WTC11 (cell line): Measurements from ENCODE around the gene RPTOR. TPM values are rescaled to one million over a fixed set of nuclear protein-coding genes. Genes with fewer than 3 reads are reported as not detected.

ENCODE experiments used
- ATAC-seq: fragments of 200-7000 bp; cut with Tn5 transposase; 2 replicates; pipeline ENCODE4 v1.10.0; 2021; ENCODE audit warnings: mild to moderate bottlenecking, moderate library complexity
- CTCF ChIA-PET: fragments of 300-600 bp; sonication (Branson Sonifier 250); formaldehyde crosslinking; loops from one replicate; lab custom pipeline; 2021; ENCODE audit warnings: antibody characterized with exemption; lab: Charles Lee
- POLR2A ChIA-PET: fragments of 350-600 bp; sonication (Branson Sonifier 250); formaldehyde crosslinking; loops from one replicate; lab custom pipeline; 2021; ENCODE audit warnings: antibody characterized with exemption; lab: Charles Lee
- DNase-seq: peaks from one replicate; pipeline ENCODE4 v3.0.0; 2021; ENCODE audit warnings: low spot score
- H3K27ac Mint-ChIP-seq: 2 replicates; pipeline ENCODE4 v1.8.0; 2021; ENCODE audit warnings: mixed read lengths
- H3K27me3 Mint-ChIP-seq: 2 replicates; pipeline ENCODE4 v1.8.0; 2021; ENCODE audit warnings: low read depth, mild to moderate bottlenecking, moderate library complexity, mixed read lengths
- H3K36me3 Mint-ChIP-seq: 2 replicates; pipeline ENCODE4 v1.8.0; 2021; ENCODE audit warnings: mixed read lengths
- H3K4me1 Mint-ChIP-seq: 2 replicates; pipeline ENCODE4 v1.8.0; 2022; ENCODE audit warnings: mixed read lengths
- H3K4me3 Mint-ChIP-seq: 2 replicates; pipeline ENCODE4 v1.8.0; 2021; ENCODE audit warnings: mild to moderate bottlenecking, moderate library complexity, mixed read lengths
- H3K9me3 Mint-ChIP-seq: 2 replicates; pipeline ENCODE4 v1.8.0; 2021; ENCODE audit warnings: mixed read lengths
- ARID4B ChIP-seq: sonication (generic); formaldehyde crosslinking; IDR thresholded peaks from 2 replicates; pipeline ENCODE4 v1.8.0; 2023; ENCODE audit warnings: missing genetic modification reagents, mild to moderate bottlenecking, borderline replicate concordance
- ERG ChIP-seq: fragments of 250-450 bp; sonication (Bioruptor Pico); IDR thresholded peaks from 2 replicates; pipeline ENCODE4 v1.8.0; 2021; ENCODE audit warnings: mild to moderate bottlenecking
- FOXP4 ChIP-seq: sonication (generic); formaldehyde crosslinking; IDR thresholded peaks from 2 replicates; pipeline ENCODE4 v1.8.0; 2022; ENCODE audit warnings: mild to moderate bottlenecking, missing genetic modification reagents
- GABPB1 ChIP-seq: sonication (generic); formaldehyde crosslinking; IDR thresholded peaks from 2 replicates; pipeline ENCODE4 v1.8.1; 2023; ENCODE audit warnings: mild to moderate bottlenecking, missing genetic modification reagents
- NFATC4 ChIP-seq: fragments of 250-450 bp; sonication (Bioruptor Pico); IDR thresholded peaks from 2 replicates; pipeline ENCODE4 v1.9.0; 2021; ENCODE audit warnings: mild to moderate bottlenecking
- RELA ChIP-seq: sonication (generic); formaldehyde crosslinking; IDR thresholded peaks from 2 replicates; pipeline ENCODE4 v1.8.1; 2022; ENCODE audit warnings: missing genetic modification reagents, mild to moderate bottlenecking, borderline replicate concordance
- TCF7 ChIP-seq: sonication (generic); formaldehyde crosslinking; IDR thresholded peaks from 2 replicates; pipeline ENCODE4 v1.8.0; 2022; ENCODE audit warnings: mild to moderate bottlenecking, low read depth, missing genetic modification reagents, moderate library complexity
- ZNF219 ChIP-seq: sonication (generic); formaldehyde crosslinking; IDR thresholded peaks from 2 replicates; pipeline ENCODE4 v1.8.0; 2023; ENCODE audit warnings: missing genetic modification reagents, mild to moderate bottlenecking, borderline replicate concordance
- ZNF232 ChIP-seq: sonication (generic); formaldehyde crosslinking; IDR thresholded peaks from 2 replicates; pipeline ENCODE4 v1.8.0; 2022; ENCODE audit warnings: mild to moderate bottlenecking, missing genetic modification reagents
- ZNF263 ChIP-seq: sonication (generic); formaldehyde crosslinking; IDR thresholded peaks from 2 replicates; pipeline ENCODE4 v1.8.1; 2022; ENCODE audit warnings: low read depth, mild to moderate bottlenecking, moderate library complexity, missing genetic modification reagents
- ZNF317 ChIP-seq: sonication (generic); formaldehyde crosslinking; IDR thresholded peaks from 2 replicates; pipeline ENCODE4 v1.8.1; 2023; ENCODE audit warnings: low read depth, mild to moderate bottlenecking, moderate library complexity, missing genetic modification reagents, borderline replicate concordance
- ZNF512 ChIP-seq: sonication (generic); formaldehyde crosslinking; IDR thresholded peaks from 2 replicates; pipeline ENCODE4 v1.8.1; 2022; ENCODE audit warnings: missing genetic modification reagents, borderline replicate concordance
- total RNA-seq: library from RNA; stranded (reverse); gene quantifications from 3 replicates; pipeline ENCODE4 v1.2.3, GENCODE V29; 2021

The RPTOR gene
- total RNA-seq, 1 experiment from 2014 or later: 41.0 TPM

GRCh38 chr17:80850817-80851216 is 306.2 kb downstream of the RPTOR start (continued):
- TF ChIP-seq ARID4B (CRISPR knock-in tag) (no peak), ZNF219 (no peak), ERG (no peak), NFATC4 (no peak), ZNF512 (CRISPR knock-in tag) (no peak)

GRCh38 chr17:80851277-80851925 is 306.8 kb downstream of the RPTOR start:
- ATAC-seq (no peak), DNase-seq (no peak)
- peak overlapping the region; percentile 51 for H3K27ac Mint-ChIP-seq
- ChIA-PET CTCF (no interaction called here), POLR2A (no interaction called here)
- no peak overlapping the region for H3K4me3 Mint-ChIP-seq
- H3K36me3 Mint-ChIP-seq: peaks cover 12% of the 10 kb centered on the region; the same call in 1 of the 2 replicates
- H3K27me3 Mint-ChIP-seq: no peaks in the 10 kb centered on the region
- H3K4me1 Mint-ChIP-seq: peaks cover 7% of the 10 kb centered on the region
- H3K9me3 Mint-ChIP-seq: no peaks in the 10 kb centered on the region
- TF ChIP-seq FOXP4 (CRISPR knock-in tag): no peak
- no peak for TF ChIP-seq RELA
- TF ChIP-seq GABPB1 (CRISPR knock-in tag): no peak
- no peak for TF ChIP-seq NFATC4

GRCh38 chr17:80852476-80853015 is 307.9 kb downstream of the RPTOR start:
- Mint-ChIP-seq H3K4me1 (peaks cover 7% of the 10 kb centered on the region), H3K36me3 (peaks cover 4% of the 10 kb centered on the region; the same call in 1 of the 2 replicates), H3K4me3 (no peak overlapping the region), H3K27me3 (no peaks in the 10 kb centered on the region)
- POLR2A ChIA-PET: interaction anchor here (0.5 kb wide), 1 partner anchor 336 kb away, joined by 3 read pairs; no protein-coding TSS in a partner anchor
- TF ChIP-seq ZNF232 (CRISPR knock-in tag): no peak
- TF ChIP-seq TCF7: no peak
- TF ChIP-seq ZNF263 (CRISPR knock-in tag): no peak
- no peak for TF ChIP-seq ZNF317 (CRISPR knock-in tag)
- TF ChIP-seq NFATC4: no peak
- TF ChIP-seq, all 79 proteins: peak for 0
- DNase-seq (no peak), ATAC-seq (no peak)
- Mint-ChIP-seq H3K27ac (peak overlapping the region; percentile 23; the same call in 1 of the 2 replicates), H3K9me3 (no peaks in the 10 kb centered on the region)
- CTCF ChIA-PET: no interaction called here
